ENCODE data around the gene ASPDH. TPM values are rescaled to one million over a fixed set of nuclear protein-coding genes. Genes with fewer than 3 reads are reported as not detected.

ASPDH gene
- not detected for total RNA-seq

DNA sequence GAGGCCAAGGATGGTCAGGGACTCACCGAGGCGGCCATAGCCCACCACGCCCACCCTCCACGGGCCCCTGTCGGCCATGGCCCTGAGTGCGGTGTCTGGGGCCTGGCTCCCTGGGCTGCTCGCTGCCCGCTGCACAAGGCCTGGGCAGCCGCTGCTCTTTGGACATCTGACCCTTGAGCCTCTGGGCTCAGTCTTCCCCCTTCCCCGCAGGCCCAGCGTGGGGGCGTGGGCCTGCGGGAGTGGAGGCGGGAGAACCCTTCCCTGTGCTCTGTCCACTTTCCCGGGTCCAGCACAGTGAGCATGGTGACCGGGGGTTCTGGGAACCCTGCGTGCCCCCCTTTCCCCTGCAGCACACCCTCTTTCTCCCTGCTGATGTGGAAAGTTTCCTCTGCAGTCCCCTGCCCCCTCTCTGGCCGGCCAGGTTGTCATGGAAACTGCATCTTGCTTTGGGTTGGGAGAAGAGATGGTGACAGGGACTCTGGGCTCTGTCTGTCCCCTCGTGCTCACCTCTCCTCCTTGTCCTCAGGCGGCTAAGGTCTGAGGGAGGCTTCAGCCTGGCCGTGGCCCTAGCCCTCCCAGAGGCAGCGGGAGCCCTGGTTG lies at the start of gene ASPDH:
Gene ASPDH, minus strand, starts transcription at position 168 of the 600 bp plus-strand sequence. Its CDS starts 90 bp downstream, at position 78.
- CTCF ChIA-PET: no interaction called here

GRCh38 chr19:50562996-50563395 lies 49.3 kb upstream of the ASPDH start:
- Mint-ChIP-seq H3K9me3 (no peaks in the 10 kb centered on the region), H3K36me3 (no peaks in the 10 kb centered on the region), H3K4me1 (ENCODE audit: low read depth) (peaks cover 17% of the 10 kb centered on the region), H3K27ac (no peak overlapping the region), H3K4me3 (no peak overlapping the region), H3K27me3 (peaks cover 51% of the 10 kb centered on the region)
- intact Hi-C loops (cut with micrococcal nuclease): no loop called here
- DNase-seq: no peak
- ChIA-PET CTCF (no interaction called here), POLR2A (no interaction called here)

More for the DNA sequence above, at the start of gene ASPDH:
- POLR2A ChIA-PET: no interaction called here
- Mint-ChIP-seq H3K4me3 (no peak within 1 kb of the TSS), H3K36me3 (peaks cover 3% of the 10 kb centered on the region), H3K27ac (no peak within 1 kb of the TSS), H3K27me3 (peaks cover 6% of the 10 kb centered on the region), H3K4me1 (ENCODE audit: low read depth) (peaks cover 18% of the 10 kb centered on the region), H3K9me3 (no peaks in the 10 kb centered on the region)
- intact Hi-C loops (cut with micrococcal nuclease): no loop called here
- no peak for DNase-seq

GRCh38 chr19:50562329-50562728 lies 48.6 kb upstream of the ASPDH start:
- H3K36me3 Mint-ChIP-seq: no peaks in the 10 kb centered on the region
- H3K27ac Mint-ChIP-seq: no peak overlapping the region
- no peaks in the 10 kb centered on the region for H3K9me3 Mint-ChIP-seq
- H3K27me3 Mint-ChIP-seq: peaks cover 54% of the 10 kb centered on the region
- intact Hi-C loops (cut with micrococcal nuclease): no loop called here
- CTCF ChIA-PET: no interaction called here
- POLR2A ChIA-PET: no interaction called here
- H3K4me3 Mint-ChIP-seq: no peak overlapping the region
- no peak for DNase-seq
- H3K4me1 Mint-ChIP-seq (ENCODE audit: low read depth): peaks cover 17% of the 10 kb centered on the region

- intact Hi-C loops (cut with micrococcal nuclease): loop anchor here (5.0 kb wide), 1 partner anchor 202 kb away; no protein-coding TSS in a partner anchor
- no peaks in the 10 kb centered on the region for H3K9me3 Mint-ChIP-seq
- H3K4me3 Mint-ChIP-seq: no peak overlapping the region
- no peak overlapping the region for H3K27ac Mint-ChIP-seq
- DNase-seq: no peak
- CTCF ChIA-PET: interaction anchor here (1.1 to 7.9 kb wide), 2 partner anchors 18 to 23 kb away, joined by 3 to 77 read pairs; no protein-coding TSS in a partner anchor
- H3K36me3 Mint-ChIP-seq: no peaks in the 10 kb centered on the region
- POLR2A ChIA-PET: no interaction called here
- peaks cover 8% of the 10 kb centered on the region for H3K4me1 Mint-ChIP-seq (ENCODE audit: low read depth)
- peaks cover 53% of the 10 kb centered on the region for H3K27me3 Mint-ChIP-seq
These were observed 45.9 kb upstream of the ASPDH start for GRCh38 chr19:50559636-50560035.

DNA sequence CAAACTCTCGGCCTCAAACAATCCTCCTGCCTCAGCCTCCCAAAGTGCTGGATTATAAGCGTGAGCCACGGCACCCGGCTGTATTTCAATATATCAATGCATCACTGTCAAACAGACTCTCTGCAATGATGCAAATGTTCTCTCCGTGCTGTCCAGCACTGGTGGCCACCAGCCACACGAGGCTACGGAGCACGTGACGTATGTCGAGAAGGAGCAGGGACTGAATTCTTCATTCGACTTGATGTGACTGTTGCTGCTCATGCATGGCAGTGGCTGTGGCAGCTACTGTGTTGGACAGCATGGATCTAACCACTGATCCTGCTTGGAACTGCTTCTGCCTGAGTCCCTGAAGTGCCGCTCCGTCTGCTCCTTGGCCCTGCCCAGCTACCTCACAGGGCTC lies 44.7 kb upstream of the ASPDH start:
- intact Hi-C loops (cut with micrococcal nuclease): loop anchor here (5.0 kb wide), 1 partner anchor 201 kb away; no protein-coding TSS in a partner anchor
- H3K27me3 Mint-ChIP-seq: peaks cover 52% of the 10 kb centered on the region

DNA sequence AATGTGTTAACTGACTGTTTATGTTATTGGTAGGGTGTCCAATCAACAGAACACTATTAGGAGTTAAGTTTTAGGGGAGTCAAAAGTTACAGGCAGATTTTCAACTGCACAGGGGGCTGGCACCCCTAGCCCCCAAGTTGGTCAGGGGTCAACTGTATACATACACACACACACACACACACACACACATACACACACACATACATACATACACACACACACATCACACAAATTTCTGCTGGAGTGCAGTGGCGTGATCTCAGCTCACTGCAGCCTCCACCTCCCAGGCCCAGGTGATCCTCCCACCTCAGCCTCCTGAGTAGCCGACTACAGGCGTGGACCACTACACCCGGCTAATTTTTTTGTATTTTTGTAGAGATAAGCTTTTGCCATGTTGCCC lies 44.3 kb upstream of the ASPDH start:
- ChIA-PET POLR2A (no interaction called here), CTCF (interaction anchor here (1.2 to 7.9 kb wide), 3 partner anchors 15 to 23 kb away, joined by 3 to 77 read pairs (median 16); no protein-coding TSS in a partner anchor)
- Mint-ChIP-seq H3K4me3 (no peak overlapping the region), H3K9me3 (no peaks in the 10 kb centered on the region), H3K36me3 (no peaks in the 10 kb centered on the region), H3K4me1 (ENCODE audit: low read depth) (peaks cover 8% of the 10 kb centered on the region), H3K27me3 (peaks cover 52% of the 10 kb centered on the region), H3K27ac (no peak overlapping the region)
- DNase-seq: no peak
- intact Hi-C loops (cut with micrococcal nuclease): loop anchor here (5.0 kb wide), 1 partner anchor 201 kb away; no protein-coding TSS in a partner anchor

More for the DNA sequence above, 44.7 kb upstream of the ASPDH start:
- no peaks in the 10 kb centered on the region for H3K36me3 Mint-ChIP-seq
- no peak overlapping the region for H3K27ac Mint-ChIP-seq
- H3K4me3 Mint-ChIP-seq: no peak overlapping the region
- ChIA-PET CTCF (interaction anchor here (0.8 to 7.9 kb wide), 3 partner anchors 22 to 201 kb away, joined by 3 to 77 read pairs (median 3); no protein-coding TSS in a partner anchor), POLR2A (no interaction called here)
- H3K4me1 Mint-ChIP-seq (ENCODE audit: low read depth): peaks cover 8% of the 10 kb centered on the region
- DNase-seq: no peak
- no peaks in the 10 kb centered on the region for H3K9me3 Mint-ChIP-seq

DNA sequence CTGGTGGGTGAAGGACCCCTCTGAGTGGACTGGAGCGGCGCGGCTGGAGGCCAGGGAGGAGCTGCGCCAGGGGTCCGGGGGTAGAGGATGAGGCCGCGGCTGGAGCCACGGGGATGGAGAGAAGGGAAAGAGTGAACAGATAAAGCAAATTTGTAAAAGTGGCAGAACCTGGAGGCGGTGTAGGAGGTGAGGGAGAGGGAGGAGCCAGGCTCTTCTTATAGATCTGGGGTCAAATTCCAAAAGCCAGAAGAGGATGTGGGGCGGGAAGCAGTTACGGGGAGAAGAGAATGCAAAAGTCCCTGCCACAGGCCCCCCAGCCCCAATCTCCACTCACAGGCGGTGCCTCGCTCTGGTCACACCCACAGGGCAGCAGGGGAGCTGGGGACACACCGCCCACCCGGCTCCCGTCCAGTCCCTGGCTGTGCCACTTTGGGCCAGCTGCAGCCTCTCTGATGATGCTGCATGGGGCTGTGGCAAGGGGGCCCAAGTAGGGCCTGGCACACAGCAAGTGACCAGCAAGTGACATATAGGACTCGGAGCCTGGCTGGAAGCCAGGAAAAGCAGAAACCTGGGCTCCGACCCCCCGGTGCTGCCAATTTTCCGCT lies 43.4 kb upstream of the ASPDH start:
- no peak overlapping the region for H3K4me3 Mint-ChIP-seq
- POLR2A ChIA-PET: no interaction called here
- no peak overlapping the region for H3K27ac Mint-ChIP-seq
- no peaks in the 10 kb centered on the region for H3K9me3 Mint-ChIP-seq
- H3K27me3 Mint-ChIP-seq: peaks cover 54% of the 10 kb centered on the region
- CTCF ChIA-PET: interaction anchor here (0.5 to 7.9 kb wide), 30 partner anchors 8 to 365 kb away, joined by 3 to 77 read pairs (median 4); partner anchors contain the start of genes JOSD2 and NR1H2
- DNase-seq: peak; percentile 4
- H3K4me1 Mint-ChIP-seq (ENCODE audit: low read depth): peaks cover 8% of the 10 kb centered on the region
- H3K36me3 Mint-ChIP-seq: no peaks in the 10 kb centered on the region
- intact Hi-C loops (cut with micrococcal nuclease): loop anchor here (5.0 kb wide), 1 partner anchor 200 kb away; no protein-coding TSS in a partner anchor

DNA sequence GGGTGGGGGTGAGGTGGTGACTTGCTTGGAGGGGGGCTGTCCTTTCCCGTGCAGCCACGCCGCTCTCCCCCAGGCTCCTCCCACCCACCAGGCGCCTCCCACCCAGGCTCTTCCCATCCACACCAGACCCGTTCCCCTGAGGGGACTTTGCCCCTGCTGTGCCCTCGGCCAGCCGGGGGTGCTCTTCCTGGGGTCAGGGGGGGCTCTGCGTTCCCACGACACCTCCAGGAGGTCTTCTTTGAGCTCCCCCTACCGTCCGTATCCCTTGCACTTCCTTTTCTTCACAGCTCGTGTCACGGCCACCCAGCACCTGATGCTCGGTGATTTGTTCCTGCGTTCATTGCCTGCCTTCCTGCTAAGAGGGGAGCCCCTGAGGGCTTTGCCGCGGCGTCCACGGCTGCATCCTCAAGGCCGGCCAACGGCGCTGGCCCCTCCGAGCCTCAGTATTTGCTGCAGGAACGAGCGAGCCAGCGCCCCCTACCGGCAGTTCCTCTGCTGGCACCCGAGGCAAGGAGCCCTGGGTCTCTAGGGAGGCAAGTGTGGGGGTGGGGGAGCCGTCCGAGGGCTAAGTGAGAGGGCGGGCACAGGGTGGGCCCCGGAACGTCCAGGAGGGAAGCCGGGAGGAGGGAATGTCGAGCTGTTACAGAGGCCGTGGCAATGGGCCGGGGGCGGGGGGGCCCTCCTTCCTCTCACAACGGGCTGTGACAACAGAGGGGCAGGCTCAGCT lies 42.7 kb upstream of the ASPDH start:
- H3K4me1 Mint-ChIP-seq (ENCODE audit: low read depth): peaks cover 8% of the 10 kb centered on the region
- H3K36me3 Mint-ChIP-seq: no peaks in the 10 kb centered on the region
- peak; percentile 86 for DNase-seq
- peak overlapping the region; percentile 81 for H3K4me3 Mint-ChIP-seq
- intact Hi-C loops (cut with micrococcal nuclease): loop anchor here (5.0 kb wide), 1 partner anchor 199 kb away; no protein-coding TSS in a partner anchor
- peaks cover 57% of the 10 kb centered on the region for H3K27me3 Mint-ChIP-seq
- H3K9me3 Mint-ChIP-seq: no peaks in the 10 kb centered on the region
- ChIA-PET POLR2A (no interaction called here), CTCF (interaction anchor here (0.5 to 7.9 kb wide), 36 partner anchors 9 to 490 kb away, joined by 3 to 77 read pairs (median 4); partner anchors contain the start of genes JOSD2 and NR1H2)
- no peak overlapping the region for H3K27ac Mint-ChIP-seq

DNA sequence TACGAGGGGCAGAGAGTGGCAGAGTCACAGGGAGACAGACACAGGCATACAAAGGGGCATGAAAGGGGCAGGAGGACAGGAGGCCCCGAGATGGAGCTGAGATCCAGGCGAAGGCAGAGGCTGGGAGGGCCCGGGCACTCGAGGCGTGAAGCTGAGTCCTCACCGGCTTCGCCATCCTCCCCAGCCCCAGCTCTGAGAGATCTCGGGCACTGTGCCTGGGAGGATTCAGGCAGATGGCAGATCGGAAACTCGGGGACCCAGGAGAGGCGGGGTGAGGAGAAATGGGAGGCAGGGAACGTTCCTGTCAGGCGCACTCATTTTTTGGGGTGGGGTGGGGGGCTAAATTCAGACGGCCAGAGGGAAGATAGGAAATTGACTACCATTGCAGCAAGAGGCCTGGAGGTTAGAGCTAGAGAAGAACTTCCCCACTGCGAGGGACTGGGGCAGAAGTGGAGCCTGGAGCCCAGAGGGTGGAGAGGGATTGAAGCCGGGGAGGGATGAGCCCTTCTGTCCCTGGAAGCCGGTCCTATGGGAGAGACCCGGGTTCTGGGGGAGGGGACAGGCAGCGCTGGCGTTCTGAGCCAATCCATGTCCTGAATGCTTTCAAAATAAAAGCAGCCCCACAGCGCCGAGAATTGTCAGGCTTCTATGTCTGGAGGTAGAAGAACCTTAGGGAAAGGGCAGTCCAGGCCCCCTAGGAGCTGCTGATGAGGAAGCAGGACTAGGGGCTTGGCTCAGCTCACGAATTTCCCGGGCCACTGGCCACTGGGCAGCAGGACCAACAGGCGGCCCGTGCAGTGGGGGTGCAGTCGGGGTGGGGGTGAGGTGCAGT lies 42.0 kb upstream of the ASPDH start:
- Mint-ChIP-seq H3K4me1 (ENCODE audit: low read depth) (peaks cover 8% of the 10 kb centered on the region), H3K4me3 (peak overlapping the region; percentile 81), H3K27ac (no peak overlapping the region), H3K9me3 (no peaks in the 10 kb centered on the region), H3K27me3 (peaks cover 57% of the 10 kb centered on the region), H3K36me3 (no peaks in the 10 kb centered on the region)
- POLR2A ChIA-PET: no interaction called here
- intact Hi-C loops (cut with micrococcal nuclease): loop anchor here (5.0 kb wide), 1 partner anchor 198 kb away; no protein-coding TSS in a partner anchor
- no peak for DNase-seq
- CTCF ChIA-PET: interaction anchor here (0.5 to 7.9 kb wide), 34 partner anchors 9 to 491 kb away, joined by 3 to 77 read pairs (median 4); partner anchors contain the start of genes JOSD2 and NR1H2

GRCh38 chr19:50555033-50555432 lies 41.3 kb upstream of the ASPDH start:
- DNase-seq: no peak
- intact Hi-C loops (cut with micrococcal nuclease): loop anchor here (5.0 kb wide), 1 partner anchor 198 kb away; no protein-coding TSS in a partner anchor
- peaks cover 8% of the 10 kb centered on the region for H3K4me1 Mint-ChIP-seq (ENCODE audit: low read depth)
- peaks cover 64% of the 10 kb centered on the region for H3K27me3 Mint-ChIP-seq
- ChIA-PET POLR2A (no interaction called here), CTCF (interaction anchor here (0.6 to 7.9 kb wide), 9 partner anchors 10 to 791 kb away, joined by 4 to 77 read pairs (median 13); no protein-coding TSS in a partner anchor)
- no peak overlapping the region for H3K4me3 Mint-ChIP-seq
- no peaks in the 10 kb centered on the region for H3K36me3 Mint-ChIP-seq
- no peaks in the 10 kb centered on the region for H3K9me3 Mint-ChIP-seq
- H3K27ac Mint-ChIP-seq: no peak overlapping the region

GRCh38 chr19:50554212-50554611 lies 40.5 kb upstream of the ASPDH start:
- H3K4me3 Mint-ChIP-seq: no peak overlapping the region
- intact Hi-C loops (cut with micrococcal nuclease): no loop called here
- H3K36me3 Mint-ChIP-seq: no peaks in the 10 kb centered on the region
- H3K9me3 Mint-ChIP-seq: no peaks in the 10 kb centered on the region
- no peak for DNase-seq
- CTCF ChIA-PET: interaction anchor here (0.7 to 7.9 kb wide), 2 partner anchors 18 to 214 kb away, joined by 4 to 77 read pairs; no protein-coding TSS in a partner anchor
- peaks cover 8% of the 10 kb centered on the region for H3K4me1 Mint-ChIP-seq (ENCODE audit: low read depth)
- H3K27me3 Mint-ChIP-seq: peaks cover 64% of the 10 kb centered on the region
- POLR2A ChIA-PET: no interaction called here
- no peak overlapping the region for H3K27ac Mint-ChIP-seq

Measured in activated CD4-positive, alpha-beta memory T cell treated with anti-CD3 and anti-CD28 coated beads for 36 hours (primary cell).